ENCODE measurements around the gene MRTFA.

GRCh38 chr22:40552070-40552469 is 84.4 kb downstream of the MRTFA start:
- no peak for TF ChIP-seq CTCF (IDR thresholded peaks at IDR 0.05)
- no peak for TF ChIP-seq POLR2A (IDR thresholded peaks at IDR 0.05)

All from esophagus squamous epithelium (tissue), 4 donors.